Pancreas (tissue), 10 donors: ENCODE measurements around the gene NPAS1. TPM values are rescaled to one million over a fixed set of nuclear protein-coding genes. Genes with fewer than 3 reads are reported as not detected.

Experiments used
- ATAC-seq, 4 donors: fragments of 200-7000 bp; cut with Tn5 transposase; one replicate each; pipeline versions ENCODE4 v1.8.0 to v1.9.1; 2020; ENCODE audit warnings: mild to moderate bottlenecking in 4 of 4, moderate library complexity in 4 of 4
- DNase-seq, 6 donors: peaks; one replicate each; pipeline ENCODE4 v3.0.0-alpha.2; 2020
- FAIRE-seq: peaks from 2 replicates; lab custom pipeline; 2012; peaks lifted over from hg19 to GRCh38; lab: Jason Lieb, UNC
- H3K27ac ChIP-seq, 4 donors: fragments of 200-600 bp; sonication (generic); 1 replicate in 3 of 4; 2 replicates in 1 of 4; pipeline versions ENCODE4 v1.5.0 to v1.8.0; 2020
- H3K27me3 ChIP-seq, 4 donors: fragments of 200-600 bp; one replicate each; pipeline ENCODE4 v1.8.0; 2021
- H3K36me3 ChIP-seq, 3 donors: fragments of 200-600 bp; sonication (generic) in 1 of 3; one replicate each; pipeline versions ENCODE4 v1.5.0 to v1.8.0; 2020 to 2021
- H3K4me1 ChIP-seq, 3 donors: fragments of 200-600 bp; one replicate each; pipeline ENCODE4 v1.8.0; 2021
- H3K4me3 ChIP-seq, 4 donors: fragments of 200-600 bp; sonication (generic) in 2 of 4; one replicate each; pipeline versions ENCODE4 v1.5.0 to v1.8.0; 2020 to 2021
- H3K9me3 ChIP-seq, 4 donors: fragments of 200-600 bp; one replicate each; pipeline ENCODE4 v1.8.0; 2021
- CTCF ChIP-seq, 4 donors: fragments of 200-600 bp; sonication (generic) in 3 of 4; IDR thresholded peaks; one replicate each; pipeline versions ENCODE4 v1.5.0 to v1.8.0; 2021; ENCODE audit warnings: antibody characterized with exemption in 4 of 4
- WGBS, 2 donors: extraction: QIAGEN DNeasy Blood & Tissue Kit; methylation state at CpG; one replicate each; pipeline ENCODE4 v1.1.7; 2013; 5-methylcytosine and 5-hydroxymethylcytosine counted together
- intact Hi-C, 3 donors: fragments of 100-400 bp; cut with DNase I; formaldehyde crosslinking; loops; one replicate each; pipeline versions ENCODE4 v1.11.1 to v1.14.2; 2022
- polyA plus RNA-seq, 2 donors: library from polyadenylated mRNA; stranded (reverse); fragments of 200-250 nt; gene quantifications; one replicate each; pipeline ENCODE4 v1.2.3, GENCODE V29; 2013
- total RNA-seq, 6 donors: library from RNA; stranded (reverse); fragmentation: NEBNext Ultra II Directional in 4 of 6; extraction: Animal tissue kit (Norgen Biotek cat#: 25700) in 4 of 6; gene quantifications; one replicate each; pipeline versions ENCODE4 v1.2.1 to v1.2.4, GENCODE V29; 2021 to 2023
- donor health status: healthy with polysubstance abuse.
- donor health status: DM: no; HTN: no; CAD: no; lungs with moderate emphysema.
- donor health status: DM: no; HTN: no; CAD: no.
- donor health status: control.
- donor health status: control.
- donor health status: Bipolar disorder and iron deficiency.
- donor health status: DM: yes; HTN: yes; CAD: no.
- donor health status: DM: no; HTN: no; CAD: no.
- donor health status: DM: no; HTN: no; CAD: no.
- donor health status: DM: yes; HTN: yes; CAD: no.

The NPAS1 gene
- total and polyA plus RNA-seq, 8 donors = 0.12 to 0.49 (median 0.28) TPM

DNA sequence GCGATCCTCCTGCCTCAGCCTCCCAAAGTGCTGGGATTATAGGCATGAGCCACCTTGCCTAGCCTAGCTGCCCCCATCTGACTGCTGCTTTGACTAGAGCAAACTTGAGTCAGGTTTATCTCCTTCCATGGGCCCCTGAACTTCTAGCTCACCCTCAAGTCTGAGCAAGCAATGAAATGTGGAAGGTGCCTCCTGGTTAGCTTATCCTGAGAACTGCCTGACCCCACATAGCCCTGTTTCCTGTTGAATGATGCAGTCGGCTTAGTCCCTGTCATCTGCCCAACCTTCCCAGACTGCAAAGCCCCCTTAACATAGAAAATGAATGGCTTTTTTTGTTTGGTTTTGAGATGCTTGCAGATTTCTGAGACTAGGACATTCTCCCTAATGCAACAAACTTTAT, 37.7 kb downstream of the NPAS1 start:
- FAIRE-seq (no peak), DNase-seq (no peak), ATAC-seq (no peak)
- Histone ChIP-seq H3K4me1 (no peaks in the 10 kb centered on the region), H3K27me3 (no peaks in the 10 kb centered on the region), H3K36me3 (no peaks in the 10 kb centered on the region), H3K9me3 (no peaks in the 10 kb centered on the region), H3K27ac (no peak overlapping the region), H3K4me3 (no peak overlapping the region)
- 74 to 86% methylated on average over 2 of the region's 2 CpGs for WGBS, 2 donors
- TF ChIP-seq CTCF (IDR thresholded peaks at IDR 0.05) = no peak
- intact Hi-C loops = no loop called here

- no peaks in the 10 kb centered on the region for H3K27me3 ChIP-seq
- no peak for TF ChIP-seq CTCF (IDR thresholded peaks at IDR 0.05)
- H3K9me3 ChIP-seq = no peaks in the 10 kb centered on the region
- peak in 2 of 4 donors; percentile 21 to 51 for ATAC-seq
- no peak overlapping the region for H3K4me3 ChIP-seq
- intact Hi-C loops = no loop called here
- H3K4me1 ChIP-seq = no peaks in the 10 kb centered on the region
- 54 to 57% methylated on average over 11 of the region's 11 CpGs for WGBS, 2 donors
- H3K36me3 ChIP-seq = no peaks in the 10 kb centered on the region
- H3K27ac ChIP-seq = no peak overlapping the region
- DNase-seq = peak in 1 of 6 donors; percentile 15
- FAIRE-seq = no peak
These were observed 39.0 kb downstream of the NPAS1 start for GRCh38 chr19:47058621-47059022.

- H3K4me3 ChIP-seq = no peak overlapping the region
- FAIRE-seq (no peak), ATAC-seq (no peak), DNase-seq (peak in 1 of 6 donors; percentile 28)
- no peaks in the 10 kb centered on the region for H3K27me3 ChIP-seq
- no peaks in the 10 kb centered on the region for H3K9me3 ChIP-seq
- 86 to 87% methylated on average over 6 of the region's 6 CpGs for WGBS, 2 donors
- intact Hi-C loops = no loop called here
- no peak for TF ChIP-seq CTCF (IDR thresholded peaks at IDR 0.05)
- H3K4me1 ChIP-seq = no peaks in the 10 kb centered on the region
- peaks cover 0 to 27% (median 0%) of the 10 kb centered on the region in 3 donors for H3K36me3 ChIP-seq
- H3K27ac ChIP-seq = no peak overlapping the region
These were observed 44.2 kb downstream of the NPAS1 start for GRCh38 chr19:47063874-47064273.

DNA sequence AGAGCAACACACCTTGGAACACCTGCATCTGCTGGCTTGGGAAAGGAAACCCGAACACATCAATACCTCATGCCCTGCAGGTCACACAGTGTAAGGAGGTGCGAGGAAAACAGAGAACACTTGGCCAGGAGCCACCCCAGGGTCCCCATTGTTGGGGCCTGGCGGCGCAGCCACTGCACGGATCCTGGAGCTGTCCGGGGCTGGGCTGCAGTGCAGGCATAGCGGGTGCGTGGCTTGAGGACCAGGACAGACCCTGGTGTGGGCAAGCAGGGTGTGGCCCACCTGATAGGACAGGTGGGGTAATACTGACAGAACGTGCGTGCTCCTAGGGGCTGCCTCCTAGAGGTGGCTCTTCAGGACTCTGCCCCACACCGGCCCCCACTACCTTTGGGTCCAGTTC, 45.6 kb downstream of the NPAS1 start:
- Histone ChIP-seq H3K27me3 (no peaks in the 10 kb centered on the region), H3K9me3 (no peaks in the 10 kb centered on the region), H3K4me3 (no peak overlapping the region), H3K27ac (no peak overlapping the region), H3K36me3 (peaks cover 0 to 31% (median 2%) of the 10 kb centered on the region in 3 donors), H3K4me1 (no peaks in the 10 kb centered on the region)
- FAIRE-seq (no peak), ATAC-seq (no peak), DNase-seq (peak in 1 of 6 donors; percentile 50)
- intact Hi-C loops = no loop called here
- 88 to 91% methylated on average over 11 of the region's 11 CpGs for WGBS, 2 donors
- TF ChIP-seq CTCF (IDR thresholded peaks at IDR 0.05) = no peak

DNA sequence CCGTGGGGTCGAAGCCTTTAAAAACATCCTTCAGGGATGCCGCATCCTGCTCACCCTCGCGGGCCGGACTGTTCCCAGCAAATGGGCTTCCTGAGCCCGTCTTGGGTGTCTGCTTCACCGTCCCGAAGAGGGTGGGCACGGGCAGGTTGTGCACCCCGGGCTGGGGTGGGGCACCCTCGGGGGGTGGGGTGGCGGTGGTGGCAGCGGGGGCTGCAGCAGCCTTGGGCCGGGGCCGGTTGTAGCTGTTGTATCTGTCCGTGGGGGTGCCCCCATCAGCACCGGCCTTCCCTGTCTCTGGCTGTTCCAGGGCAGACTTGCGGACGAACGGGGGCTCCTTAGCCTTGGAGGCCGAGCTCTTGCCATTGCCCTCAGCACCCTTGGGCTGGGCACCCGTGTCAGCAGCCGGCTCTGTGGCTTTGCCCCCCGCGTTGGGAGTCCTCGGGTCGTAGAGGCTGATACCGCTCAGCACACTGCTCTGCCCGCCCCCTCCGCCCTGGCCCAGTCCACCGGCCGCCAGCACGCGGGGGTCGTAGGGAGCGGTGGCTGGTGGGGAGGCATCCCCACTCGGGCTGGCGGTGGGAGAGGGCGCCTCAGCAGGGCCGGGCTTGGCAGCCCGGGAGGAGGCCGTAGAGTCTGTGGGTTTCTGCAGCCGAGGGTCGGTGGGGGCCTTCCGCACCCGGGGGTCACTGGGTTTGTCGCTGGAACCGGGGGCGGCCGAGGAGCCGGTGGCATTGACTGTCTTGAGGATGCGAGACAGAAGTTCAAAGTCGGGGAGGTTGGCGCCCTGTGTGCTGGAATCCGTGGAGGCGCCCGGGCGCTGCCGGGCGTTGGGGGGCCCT, 47.0 kb downstream of the NPAS1 start:
- H3K9me3 ChIP-seq = no peaks in the 10 kb centered on the region
- DNase-seq (peak in 1 of 6 donors; percentile 75), FAIRE-seq (no peak), ATAC-seq (peak in 1 of 4 donors; percentile 8)
- no peak overlapping the region for H3K27ac ChIP-seq
- H3K4me1 ChIP-seq = no peaks in the 10 kb centered on the region
- intact Hi-C loops = no loop called here
- no peak overlapping the region for H3K4me3 ChIP-seq
- no peaks in the 10 kb centered on the region for H3K27me3 ChIP-seq
- WGBS, 2 donors = 93 to 94% methylated on average over 56 to 61 of the region's 61 CpGs
- TF ChIP-seq CTCF (IDR thresholded peaks at IDR 0.05) = no peak
- H3K36me3 ChIP-seq = peaks cover 6 to 43% (median 7%) of the 10 kb centered on the region in 3 donors
